ENCODE results near the gene PCDHGB5. TPM values are rescaled to one million over a fixed set of nuclear protein-coding genes. Genes with fewer than 3 reads are reported as not detected.

Gene PCDHGB5
- total and polyA plus RNA-seq, 4 donors = 1.2 to 14.3 (median 6.3) TPM

- Histone ChIP-seq H3K9me3 (ENCODE audit: control insufficient read depth in 4 of 4, insufficient read depth in 3 of 4, low read length in 3 of 4) (peaks cover 0 to 56% (median 26%) of the 10 kb centered on the region in 4 donors), H3K9ac (ENCODE audit: insufficient read depth in 1 of 2, low read length in 2 of 2) (no peak within 1 kb of the TSS), H3K27ac (ENCODE audit: low read depth in 1 of 2, low read length in 1 of 2) (no peak within 1 kb of the TSS), H3K27me3 (ENCODE audit: control insufficient read depth in 3 of 3, insufficient read depth in 3 of 3, low read length in 2 of 3) (peaks cover 0 to 3% (median 3%) of the 10 kb centered on the region in 3 donors), H3K36me3 (ENCODE audit: control insufficient read depth in 4 of 4, insufficient read depth in 4 of 4, low read length in 4 of 4) (peaks cover 0 to 7% (median 0%) of the 10 kb centered on the region in 4 donors), H3K4me1 (ENCODE audit: control insufficient read depth in 5 of 5, insufficient read depth in 5 of 5, low read length in 5 of 5) (no peaks in the 10 kb centered on the region), H3K4me3 (no peak within 1 kb of the TSS)
- DNase-seq = peak in 2 of 3 donors; percentile 29 to 30
- TF ChIP-seq, protein P1, sequence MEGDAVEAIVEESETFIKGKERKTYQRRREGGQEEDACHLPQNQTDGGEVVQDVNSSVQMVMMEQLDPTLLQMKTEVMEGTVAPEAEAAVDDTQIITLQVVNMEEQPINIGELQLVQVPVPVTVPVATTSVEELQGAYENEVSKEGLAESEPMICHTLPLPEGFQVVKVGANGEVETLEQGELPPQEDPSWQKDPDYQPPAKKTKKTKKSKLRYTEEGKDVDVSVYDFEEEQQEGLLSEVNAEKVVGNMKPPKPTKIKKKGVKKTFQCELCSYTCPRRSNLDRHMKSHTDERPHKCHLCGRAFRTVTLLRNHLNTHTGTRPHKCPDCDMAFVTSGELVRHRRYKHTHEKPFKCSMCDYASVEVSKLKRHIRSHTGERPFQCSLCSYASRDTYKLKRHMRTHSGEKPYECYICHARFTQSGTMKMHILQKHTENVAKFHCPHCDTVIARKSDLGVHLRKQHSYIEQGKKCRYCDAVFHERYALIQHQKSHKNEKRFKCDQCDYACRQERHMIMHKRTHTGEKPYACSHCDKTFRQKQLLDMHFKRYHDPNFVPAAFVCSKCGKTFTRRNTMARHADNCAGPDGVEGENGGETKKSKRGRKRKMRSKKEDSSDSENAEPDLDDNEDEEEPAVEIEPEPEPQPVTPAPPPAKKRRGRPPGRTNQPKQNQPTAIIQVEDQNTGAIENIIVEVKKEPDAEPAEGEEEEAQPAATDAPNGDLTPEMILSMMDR (IDR thresholded peaks at IDR 0.05; ENCODE audit: control extremely low read depth, extremely low read depth) = no peak
- 17 to 19% methylated on average over 32 of the region's 32 CpGs for WGBS, 2 donors
- ATAC-seq (ENCODE audit: insufficient read depth, low FRiP score) = no peak
These were observed 27.5 kb upstream of the PCDHGB5 start, which contains the start of gene PCDHGB3 for GRCh38 chr5:141369994-141370848. Gene PCDHGB3, plus strand, starts transcription at chr5:141370242. Its CDS starts 153 bp downstream, at chr5:141370395.

GRCh38 chr5:141371572-141372475 is 25.9 kb upstream of the PCDHGB5 start:
- no peaks in the 10 kb centered on the region for H3K4me1 ChIP-seq (ENCODE audit: control insufficient read depth in 5 of 5, insufficient read depth in 5 of 5, low read length in 5 of 5)
- no peak for ATAC-seq (ENCODE audit: insufficient read depth, low FRiP score)
- no peak overlapping the region for H3K9ac ChIP-seq (ENCODE audit: insufficient read depth in 1 of 2, low read length in 2 of 2)
- no peak overlapping the region for H3K4me3 ChIP-seq
- TF ChIP-seq, protein P1 (IDR thresholded peaks at IDR 0.05; ENCODE audit: control extremely low read depth, extremely low read depth) = no peak
- peaks cover 0 to 55% (median 25%) of the 10 kb centered on the region in 4 donors for H3K9me3 ChIP-seq (ENCODE audit: control insufficient read depth in 4 of 4, insufficient read depth in 3 of 4, low read length in 3 of 4)
- WGBS, 2 donors = 33% methylated on average over 69 of the region's 69 CpGs
- no peak for DNase-seq
- peaks cover 0 to 9% (median 0%) of the 10 kb centered on the region in 4 donors for H3K36me3 ChIP-seq (ENCODE audit: control insufficient read depth in 4 of 4, insufficient read depth in 4 of 4, low read length in 4 of 4)
- peaks cover 0 to 3% (median 0%) of the 10 kb centered on the region in 3 donors for H3K27me3 ChIP-seq (ENCODE audit: control insufficient read depth in 3 of 3, insufficient read depth in 3 of 3, low read length in 2 of 3)
- no peak overlapping the region for H3K27ac ChIP-seq (ENCODE audit: low read depth in 1 of 2, low read length in 1 of 2)

- TF ChIP-seq, protein P1 (IDR thresholded peaks at IDR 0.05; ENCODE audit: control extremely low read depth, extremely low read depth) = no peak
- H3K4me3 ChIP-seq = peak within 1 kb of the TSS; percentile 5
- no peak within 1 kb of the TSS for H3K9ac ChIP-seq (ENCODE audit: insufficient read depth in 1 of 2, low read length in 2 of 2)
- DNase-seq (peak in 2 of 3 donors; percentile 33 to 38), ATAC-seq (ENCODE audit: insufficient read depth, low FRiP score) (no peak)
- peaks cover 3 to 62% (median 31%) of the 10 kb centered on the region in 4 donors for H3K9me3 ChIP-seq (ENCODE audit: control insufficient read depth in 4 of 4, insufficient read depth in 3 of 4, low read length in 3 of 4)
- no peaks in the 10 kb centered on the region for H3K4me1 ChIP-seq (ENCODE audit: control insufficient read depth in 5 of 5, insufficient read depth in 5 of 5, low read length in 5 of 5)
- WGBS, 2 donors = 17 to 19% methylated on average over 27 of the region's 27 CpGs
- H3K27me3 ChIP-seq (ENCODE audit: control insufficient read depth in 3 of 3, insufficient read depth in 3 of 3, low read length in 2 of 3) = peaks cover 0 to 3% (median 0%) of the 10 kb centered on the region in 3 donors
- H3K27ac ChIP-seq (ENCODE audit: low read depth in 1 of 2, low read length in 1 of 2) = no peak within 1 kb of the TSS
- H3K36me3 ChIP-seq (ENCODE audit: control insufficient read depth in 4 of 4, insufficient read depth in 4 of 4, low read length in 4 of 4) = peaks cover 0 to 9% (median 0%) of the 10 kb centered on the region in 4 donors
These were observed 24.0 kb upstream of the PCDHGB5 start, which contains the start of gene PCDHGA6 for GRCh38 chr5:141373673-141374317. Gene PCDHGA6, plus strand, starts transcription at chr5:141373891. Its CDS starts 193 bp downstream, at chr5:141374084.
